Subcutaneous adipose tissue (tissue), 4 donors: ENCODE measurements around the gene GRID1. TPM values are rescaled to one million over a fixed set of nuclear protein-coding genes. Genes with fewer than 3 reads are reported as not detected.

Source experiments
- total RNA-seq, 4 donors: library from RNA; depleted of rRNA; stranded (reverse); fragments of >200 nt; gene quantifications; one replicate each; pipeline ENCODE4 v1.1.0, GENCODE V29; 2016
- TF ChIP-seq, protein P1 (sequence below): fragments of 450-650 bp; IDR thresholded peaks from one replicate; pipeline ENCODE4 v1.5.1; 2016; ENCODE audit warnings: low read depth, mild to moderate bottlenecking, control low read depth, antibody characterized with exemption, moderate library complexity

Gene GRID1
- total RNA-seq, 4 donors from 2014 or later = 0.49 to 2.0 (median 1.1) TPM

DNA sequence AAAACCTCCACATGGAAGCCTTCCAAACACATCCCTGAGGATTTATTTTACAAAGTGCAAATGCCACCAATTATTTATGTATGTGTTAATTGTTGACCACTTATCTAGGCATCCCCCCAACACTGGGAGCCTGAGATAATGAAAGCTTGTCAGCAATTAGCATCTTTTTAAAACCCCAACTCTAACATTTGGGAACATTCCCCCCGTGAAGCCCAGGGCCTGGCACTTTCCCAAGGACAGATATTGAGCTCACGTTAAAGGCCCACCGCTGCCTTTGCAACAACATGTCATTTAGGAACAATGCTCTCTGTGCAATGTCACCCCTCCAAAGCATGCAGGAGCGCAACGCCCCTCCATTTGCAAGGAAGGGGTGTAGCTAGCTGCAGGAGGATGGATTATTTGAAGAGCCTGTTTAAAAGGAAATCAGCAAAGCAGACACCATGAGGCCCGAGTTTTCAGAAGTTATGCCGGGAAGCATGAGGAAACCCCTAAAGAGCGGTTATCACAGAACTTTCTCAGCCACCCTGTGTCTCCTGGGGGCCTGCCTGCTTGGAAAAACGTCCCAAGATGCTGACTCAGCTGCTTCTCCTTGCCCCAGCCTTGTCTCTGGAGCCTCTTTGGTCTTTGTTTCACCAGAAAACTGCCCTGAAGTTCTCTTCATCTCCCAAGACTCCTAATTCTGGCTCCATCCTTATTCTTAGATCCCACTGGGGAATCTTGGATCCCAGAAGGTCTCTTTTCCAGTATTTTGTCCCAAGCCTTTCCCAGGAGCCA is 444.1 kb downstream of the GRID1 start:
- TF ChIP-seq, protein P1, sequence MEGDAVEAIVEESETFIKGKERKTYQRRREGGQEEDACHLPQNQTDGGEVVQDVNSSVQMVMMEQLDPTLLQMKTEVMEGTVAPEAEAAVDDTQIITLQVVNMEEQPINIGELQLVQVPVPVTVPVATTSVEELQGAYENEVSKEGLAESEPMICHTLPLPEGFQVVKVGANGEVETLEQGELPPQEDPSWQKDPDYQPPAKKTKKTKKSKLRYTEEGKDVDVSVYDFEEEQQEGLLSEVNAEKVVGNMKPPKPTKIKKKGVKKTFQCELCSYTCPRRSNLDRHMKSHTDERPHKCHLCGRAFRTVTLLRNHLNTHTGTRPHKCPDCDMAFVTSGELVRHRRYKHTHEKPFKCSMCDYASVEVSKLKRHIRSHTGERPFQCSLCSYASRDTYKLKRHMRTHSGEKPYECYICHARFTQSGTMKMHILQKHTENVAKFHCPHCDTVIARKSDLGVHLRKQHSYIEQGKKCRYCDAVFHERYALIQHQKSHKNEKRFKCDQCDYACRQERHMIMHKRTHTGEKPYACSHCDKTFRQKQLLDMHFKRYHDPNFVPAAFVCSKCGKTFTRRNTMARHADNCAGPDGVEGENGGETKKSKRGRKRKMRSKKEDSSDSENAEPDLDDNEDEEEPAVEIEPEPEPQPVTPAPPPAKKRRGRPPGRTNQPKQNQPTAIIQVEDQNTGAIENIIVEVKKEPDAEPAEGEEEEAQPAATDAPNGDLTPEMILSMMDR = no peak

DNA sequence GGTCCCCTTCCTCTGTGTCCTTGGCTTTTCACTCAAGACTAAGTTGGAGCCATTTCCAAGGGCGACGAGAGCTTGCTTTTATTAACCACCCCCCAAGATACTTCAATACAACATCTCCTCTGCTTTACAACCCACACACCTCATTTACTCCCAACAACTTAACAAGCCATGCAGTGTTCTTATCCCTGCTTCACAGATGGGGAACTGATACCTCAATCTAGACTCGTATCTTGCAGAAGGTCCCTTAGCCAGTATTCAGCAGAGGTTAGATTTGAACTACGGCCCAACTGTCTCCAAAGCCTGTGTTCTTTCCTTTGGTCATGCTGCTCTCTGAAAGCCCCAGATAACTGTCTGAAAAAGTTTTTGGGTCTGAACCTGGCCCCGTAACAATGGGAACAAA is 444.8 kb downstream of the GRID1 start:
- TF ChIP-seq, protein P1 = no peak

DNA sequence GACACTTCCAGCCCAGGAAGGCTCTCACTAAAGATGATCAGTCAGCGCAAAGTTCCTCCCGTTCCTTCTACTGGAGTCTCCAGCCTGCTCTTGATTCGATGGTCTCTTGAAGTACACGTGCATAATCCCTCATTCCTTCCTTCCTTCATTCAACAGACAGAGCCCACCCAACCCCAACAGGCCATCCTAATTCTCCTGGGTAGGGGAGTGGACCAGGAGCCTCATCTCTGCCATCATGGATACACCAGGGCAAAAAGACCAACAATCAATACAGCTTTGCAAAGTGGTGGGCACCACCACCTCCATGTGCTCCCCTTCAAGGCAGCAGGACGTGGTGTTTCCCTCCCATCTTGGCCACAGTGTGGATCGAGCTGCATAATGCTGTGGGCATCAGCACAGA is 446.3 kb downstream of the GRID1 start:
- TF ChIP-seq, protein P1 = no peak

DNA sequence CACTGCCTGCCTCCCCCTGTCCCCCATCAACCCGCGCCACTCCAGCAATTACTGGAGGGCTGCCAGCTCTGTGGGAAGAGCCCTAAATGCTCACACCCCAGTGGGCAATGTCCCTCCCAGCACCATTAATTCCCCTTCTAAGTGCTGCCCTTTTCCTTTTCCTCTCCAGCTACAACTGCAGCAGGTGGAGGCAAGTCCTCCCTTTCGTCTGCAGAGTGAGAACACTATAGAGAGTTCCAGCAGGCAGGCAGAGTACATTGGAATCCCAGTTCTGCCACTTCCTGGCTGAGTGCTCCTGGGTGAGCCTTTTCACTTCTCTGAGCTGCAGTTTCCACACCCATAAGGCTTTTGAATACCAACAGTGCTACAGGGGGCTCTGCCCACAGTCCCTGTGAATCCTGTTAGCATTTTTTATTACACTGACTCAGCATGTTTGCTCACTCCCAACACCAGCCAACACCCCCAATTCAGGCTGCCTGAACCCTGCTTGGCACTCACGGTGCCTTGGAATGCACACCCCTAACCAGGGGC is 447.0 kb downstream of the GRID1 start:
- TF ChIP-seq, protein P1 = no peak

DNA sequence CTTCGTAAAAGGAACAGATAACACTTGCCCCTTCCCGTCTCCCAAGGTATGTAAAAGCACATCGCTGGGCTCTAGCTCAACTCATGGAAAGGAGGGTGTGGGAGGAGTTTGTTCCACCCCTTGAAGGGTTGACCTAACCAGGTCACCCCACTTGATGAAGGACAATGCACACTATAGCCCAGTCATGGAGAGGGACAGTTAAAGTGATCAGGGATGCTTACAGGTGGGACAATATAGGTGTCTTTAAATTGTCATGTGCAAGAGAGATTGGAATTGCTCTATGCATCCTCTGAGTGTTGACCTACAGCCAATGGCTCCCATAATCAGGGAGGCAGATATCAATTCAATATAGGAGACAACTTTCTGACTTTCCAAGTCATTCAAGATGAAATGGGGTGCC is 448.2 kb downstream of the GRID1 start:
- TF ChIP-seq, protein P1 = no peak

DNA sequence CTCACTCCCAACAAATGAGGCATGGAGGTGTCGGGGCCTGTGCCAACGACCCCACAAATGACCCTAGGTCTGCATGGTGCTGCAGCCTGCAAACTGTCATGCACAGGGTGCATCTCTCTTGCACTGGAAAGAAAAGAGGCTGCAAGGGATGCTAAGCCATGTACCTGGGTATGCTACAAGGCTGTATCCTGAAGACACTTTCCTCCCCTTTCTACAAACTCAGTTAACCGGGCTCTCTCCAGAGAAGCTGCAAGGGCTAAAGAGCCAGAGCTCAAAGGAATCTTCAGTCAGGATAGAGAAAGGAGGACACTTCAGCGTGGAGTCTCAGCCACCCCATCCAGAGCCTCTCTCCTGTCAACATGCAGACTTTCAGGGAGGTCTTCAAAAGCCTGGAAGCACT is 449.0 kb downstream of the GRID1 start:
- TF ChIP-seq, protein P1 = no peak

DNA sequence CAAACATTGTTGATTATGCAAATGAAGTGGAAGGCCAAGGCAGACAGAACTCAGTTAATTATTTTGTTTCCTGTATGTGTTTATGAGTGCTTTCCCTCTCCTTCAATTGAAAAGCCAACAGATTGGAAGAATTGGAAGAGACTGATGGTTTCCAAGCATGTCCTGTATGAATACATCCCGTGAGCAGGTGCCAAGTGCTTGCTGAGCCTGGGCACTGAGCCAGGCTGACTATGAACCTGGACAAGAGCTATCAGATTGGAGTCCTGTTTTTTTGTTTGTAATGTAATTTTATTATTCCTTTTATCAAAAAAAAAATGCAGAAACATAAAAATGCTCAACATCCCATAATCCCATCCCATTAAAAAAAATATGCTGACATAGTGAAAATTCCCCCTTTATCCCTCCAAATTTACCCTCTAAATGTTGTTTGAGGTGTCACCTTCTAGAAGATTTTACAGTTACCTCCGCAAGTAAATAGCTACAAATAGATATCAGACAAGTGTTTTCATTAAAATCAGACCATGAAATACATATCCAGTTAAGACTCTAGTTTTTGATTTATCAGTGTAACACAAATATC is 449.5 kb downstream of the GRID1 start:
- TF ChIP-seq, protein P1 = no peak
